Right cardiac atrium (tissue), 5 donors: ENCODE measurements around the gene TAGLN2. TPM values are rescaled to one million over a fixed set of nuclear protein-coding genes. Genes with fewer than 3 reads are reported as not detected.

Experiments
- microRNA-seq, 2 donors: library from miRNA; unstranded; fragments of <30 nt; microRNA quantifications; one replicate each; pipeline ENCODE4 v1.2.0, GENCODE V29; 2020 to 2021
- polyA plus RNA-seq: library from polyadenylated mRNA; stranded (reverse); fragments of 200-250 nt; gene quantifications from one replicate; pipeline ENCODE4 v1.2.3, GENCODE V29; 2013
- total RNA-seq, 4 donors: library from RNA; stranded (reverse); fragmentation: NEBNext Ultra II Directional; extraction: Animal tissue kit (Norgen Biotek cat#: 25700); gene quantifications; one replicate each; pipeline ENCODE4 v1.2.1, GENCODE V29; 2021
- donor health status: healthy with polysubstance abuse.
- donor health status: DM: no; HTN: yes; CAD: no.
- donor health status: DM: no; HTN: no; CAD: no.
- donor health status: DM: no; HTN: yes; CAD: no; lungs with severe emphysema.
- donor health status: DM: yes; HTN: yes; CAD: no.

The TAGLN2 gene
- total and polyA plus RNA-seq, 5 donors = 117 to 253 (median 179) TPM

Small RNAs within 50 kb of the gene (microRNA-seq; reads per million reads assigned to microRNA genes)
- 0 reads per million in 2 donors for gene MIR4259

Other genes with a start within 250 kb of the TAGLN2 start
- gene CRP, start 210.9 kb downstream of the TAGLN2 start, total RNA-seq = under 1 TPM in 1 of 4 donors, not detected in 3; 0.67 TPM
- gene CRP, start 210.9 kb downstream of the TAGLN2 start, polyA plus RNA-seq = 0.18 TPM
- 10 to 100 TPM; 20.7 to 27.8 (median 23.3) TPM for gene DUSP23, start 144.5 kb downstream of the TAGLN2 start, total RNA-seq
- 43.7 TPM for gene DUSP23, start 144.5 kb downstream of the TAGLN2 start, polyA plus RNA-seq
- under 1 TPM in 2 of 4 donors, not detected in 2; 0.50 to 0.54 TPM for gene FCRL6, start 123.1 kb downstream of the TAGLN2 start, total RNA-seq
- 0.11 TPM for gene FCRL6, start 123.1 kb downstream of the TAGLN2 start, polyA plus RNA-seq
- gene SLAMF8, start 98.6 kb downstream of the TAGLN2 start, total RNA-seq = 1 to 10 TPM; 1.7 to 4.5 (median 2.3) TPM
- 0.52 TPM for gene SLAMF8, start 98.6 kb downstream of the TAGLN2 start, polyA plus RNA-seq
- gene VSIG8, start 62.9 kb downstream of the TAGLN2 start, total RNA-seq = under 1 TPM in 2 of 4 donors, not detected in 2; 0.19 to 0.23 TPM
- gene VSIG8, start 62.9 kb downstream of the TAGLN2 start, polyA plus RNA-seq = 0.07 TPM
- gene CFAP45, start 25.3 kb downstream of the TAGLN2 start, total RNA-seq = 1 to 10 TPM; 3.4 to 5.6 (median 3.9) TPM
- 9.4 TPM for gene CFAP45, start 25.3 kb downstream of the TAGLN2 start, polyA plus RNA-seq
- gene IGSF9, start 20.1 kb upstream of the TAGLN2 start, total RNA-seq = 1 to 10 TPM in 3 of 4 donors, under 1 TPM in 1; 0.17 to 2.7 (median 2.3) TPM
- gene IGSF9, start 20.1 kb upstream of the TAGLN2 start, polyA plus RNA-seq = 1.3 TPM
- not detected for gene SLAMF9, start 28.7 kb upstream of the TAGLN2 start, total RNA-seq
- not detected for gene SLAMF9, start 28.7 kb upstream of the TAGLN2 start, polyA plus RNA-seq
- gene PIGM, start 106.5 kb upstream of the TAGLN2 start, total RNA-seq = 1 to 10 TPM; 4.0 to 4.6 (median 4.3) TPM
- gene PIGM, start 106.5 kb upstream of the TAGLN2 start, polyA plus RNA-seq = 2.7 TPM
- gene KCNJ10, start 144.7 kb upstream of the TAGLN2 start, total RNA-seq = under 1 TPM; 0.11 to 0.31 (median 0.20) TPM
- 0.14 TPM for gene KCNJ10, start 144.7 kb upstream of the TAGLN2 start, polyA plus RNA-seq
- gene KCNJ9, start 156.0 kb upstream of the TAGLN2 start, total RNA-seq = not detected
- not detected for gene KCNJ9, start 156.0 kb upstream of the TAGLN2 start, polyA plus RNA-seq
- 10 to 100 TPM; 18.3 to 24.2 (median 19.8) TPM for gene IGSF8, start 173.1 kb upstream of the TAGLN2 start, total RNA-seq
- gene IGSF8, start 173.1 kb upstream of the TAGLN2 start, polyA plus RNA-seq = 18.2 TPM
- gene ATP1A2, start 190.3 kb upstream of the TAGLN2 start, total RNA-seq = 100 to 1,000 TPM; 150 to 323 (median 257) TPM
- gene ATP1A2, start 190.3 kb upstream of the TAGLN2 start, polyA plus RNA-seq = 89.6 TPM
- gene ATP1A4, start 226.1 kb upstream of the TAGLN2 start, total RNA-seq = under 1 TPM in 3 of 4 donors, not detected in 1; 0.08 to 0.43 (median 0.28) TPM
- 0.07 TPM for gene ATP1A4, start 226.1 kb upstream of the TAGLN2 start, polyA plus RNA-seq